ENCODE data around the gene SINHCAF. TPM values are rescaled to one million over a fixed set of nuclear protein-coding genes. Genes with fewer than 3 reads are reported as not detected.

Gene SINHCAF
- polyA plus RNA-seq, 1 donor = 30.7 TPM

GRCh38 chr12:31337952-31338351 lies 12.0 kb upstream of the SINHCAF start:
- no peak for DNase-seq (ENCODE audit: low read depth)

GRCh38 chr12:31331242-31331641 lies 5.3 kb upstream of the SINHCAF start:
- DNase-seq (ENCODE audit: low read depth) = no peak

GRCh38 chr12:31326736-31327659 lies 1.0 kb upstream of the SINHCAF start:
- no peak for DNase-seq (ENCODE audit: low read depth)

GRCh38 chr12:31325524-31325875 lies 450 bp downstream of the SINHCAF start:
- DNase-seq (ENCODE audit: low read depth) = no peak

DNA sequence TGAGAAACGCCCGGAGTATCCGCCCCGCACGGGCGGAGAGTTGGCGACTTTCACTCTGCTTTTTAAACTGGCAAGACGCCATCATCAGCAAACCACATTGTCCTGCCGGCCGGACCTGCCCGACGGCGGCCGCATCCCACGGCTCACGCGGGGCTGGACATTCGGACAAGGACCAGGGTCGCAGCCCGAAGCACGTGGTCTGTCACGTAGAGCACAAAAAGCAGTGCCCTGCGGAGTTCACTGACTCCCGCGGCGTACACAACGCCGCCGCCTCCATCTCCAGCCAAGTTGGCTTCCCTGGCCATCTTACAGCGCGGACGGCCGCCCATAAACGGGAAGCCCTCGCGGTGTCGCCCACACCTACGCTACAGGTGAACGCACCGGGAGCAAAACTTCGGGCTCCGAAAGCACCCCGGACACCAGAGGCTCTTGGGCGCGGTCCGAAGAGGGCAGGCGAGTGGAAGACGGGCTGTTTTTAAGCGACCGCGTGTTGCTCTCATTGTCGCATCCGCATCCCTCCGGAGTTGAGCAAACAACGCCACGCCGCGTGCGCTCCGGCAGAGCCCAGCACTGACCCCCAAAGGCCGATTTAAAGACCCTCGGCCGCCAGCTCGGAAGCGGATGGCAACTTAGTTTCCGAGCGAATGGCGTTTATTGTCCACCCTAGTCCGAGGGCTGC lies 966 bp downstream of the SINHCAF start:
- DNase-seq (ENCODE audit: low read depth) = no peak

GRCh38 chr12:31324116-31324844 lies 1.7 kb downstream of the SINHCAF start:
- no peak for DNase-seq (ENCODE audit: low read depth)

DNA sequence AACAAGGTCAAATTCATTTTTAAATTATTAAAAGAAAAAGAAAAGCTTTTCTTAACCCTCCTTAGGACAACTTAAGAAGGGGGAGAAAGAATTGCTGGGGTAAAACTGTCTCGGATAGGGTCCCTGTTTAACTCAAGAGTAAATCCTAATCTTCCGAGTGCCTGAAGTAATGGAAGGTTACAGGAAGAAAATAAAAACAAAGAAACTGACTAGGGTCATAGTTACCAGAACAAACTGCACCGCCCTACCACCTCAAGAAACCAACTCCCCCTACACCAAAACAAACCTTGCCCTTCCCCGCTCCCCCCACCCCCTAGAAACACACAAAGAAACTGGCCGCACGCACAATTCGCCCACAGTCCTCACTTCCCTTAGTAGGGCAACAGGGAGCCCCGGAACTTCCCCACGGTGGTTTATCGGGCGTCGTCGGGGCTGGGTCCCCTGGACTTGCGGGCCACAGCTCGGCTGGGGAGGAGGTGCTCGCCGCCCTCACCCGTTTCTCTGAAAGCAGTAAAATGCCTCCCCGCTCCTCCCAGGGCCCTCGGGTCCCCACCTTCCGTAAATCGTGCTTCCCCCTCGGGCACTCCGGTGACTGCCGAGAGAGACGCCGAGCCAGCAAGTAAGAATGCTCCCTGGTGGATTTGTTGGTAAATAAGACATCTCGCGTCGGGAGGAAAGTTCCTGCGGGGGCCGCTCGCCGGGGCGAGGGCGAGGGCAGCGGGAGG lies 2.4 kb downstream of the SINHCAF start:
- DNase-seq (ENCODE audit: low read depth) = no peak

DNA sequence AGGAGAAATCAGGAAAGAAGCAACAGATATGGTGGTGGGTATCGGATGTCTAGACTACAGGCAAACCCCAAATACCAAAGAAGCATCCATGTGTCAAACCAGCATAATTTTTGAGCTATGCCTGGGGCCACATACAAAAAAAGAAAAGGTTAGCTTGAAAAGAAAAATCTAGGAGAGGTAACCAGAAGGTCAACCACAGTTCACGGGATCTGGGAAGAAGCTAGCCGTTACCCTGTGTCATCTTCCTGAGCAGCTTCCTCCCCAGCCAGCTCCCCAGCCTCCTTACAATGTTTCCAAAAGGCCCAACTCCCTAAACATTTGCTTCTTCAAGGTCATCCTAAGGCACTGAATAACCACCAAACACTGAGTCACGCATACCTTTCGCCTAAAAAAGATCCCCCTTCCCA lies 3.1 kb downstream of the SINHCAF start:
- no peak for DNase-seq (ENCODE audit: low read depth)

GRCh38 chr12:31321897-31322228 lies 4.1 kb downstream of the SINHCAF start:
- no peak for DNase-seq (ENCODE audit: low read depth)

GRCh38 chr12:31321186-31321896 lies 4.6 kb downstream of the SINHCAF start:
- DNase-seq (ENCODE audit: low read depth) = no peak

- DNase-seq (ENCODE audit: low read depth) = no peak
These were observed 7.2 kb downstream of the SINHCAF start for GRCh38 chr12:31318657-31319269.

DNA sequence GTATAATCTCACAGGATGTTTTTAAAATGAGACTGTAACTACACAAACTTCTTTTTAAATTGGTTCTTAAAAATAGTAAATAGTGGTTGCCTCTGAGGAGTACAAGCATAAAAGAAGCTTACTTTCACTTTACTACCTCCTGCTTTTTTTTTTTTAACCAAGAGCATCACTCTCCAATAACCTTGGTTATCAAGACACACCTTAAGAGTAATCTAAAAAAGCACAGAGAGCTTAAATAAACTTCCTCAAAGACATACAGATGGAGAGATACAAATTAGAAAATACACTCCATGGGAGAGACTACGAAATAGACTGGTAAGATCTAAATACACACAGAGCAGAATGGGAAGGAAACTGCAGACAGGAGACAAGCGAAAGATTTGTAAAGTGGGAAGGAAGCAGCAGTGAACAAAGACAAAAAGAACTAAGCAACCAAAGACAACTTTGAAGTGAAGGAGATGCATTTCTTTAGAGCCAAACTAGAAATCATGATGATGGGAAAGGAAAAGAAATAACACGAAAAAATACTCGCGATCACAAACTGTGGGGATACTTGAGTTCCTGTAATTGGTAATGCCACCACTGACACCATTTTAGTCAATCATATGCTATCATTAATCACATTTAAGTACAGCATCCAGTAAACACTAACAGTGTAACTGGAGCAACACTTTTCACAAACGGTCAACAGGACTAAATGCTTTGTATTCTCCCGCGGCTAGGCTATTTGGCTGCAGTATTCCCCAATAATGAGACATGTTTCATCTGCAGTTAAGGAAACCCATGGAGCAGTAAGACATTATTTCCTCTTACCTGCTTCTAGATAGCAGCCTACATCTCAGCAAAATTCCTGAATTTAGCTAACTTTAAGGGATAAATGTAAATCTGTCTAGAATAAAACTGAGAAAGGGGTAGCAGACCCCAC lies 8.2 kb downstream of the SINHCAF start:
- DNase-seq (ENCODE audit: low read depth) = no peak

DNA sequence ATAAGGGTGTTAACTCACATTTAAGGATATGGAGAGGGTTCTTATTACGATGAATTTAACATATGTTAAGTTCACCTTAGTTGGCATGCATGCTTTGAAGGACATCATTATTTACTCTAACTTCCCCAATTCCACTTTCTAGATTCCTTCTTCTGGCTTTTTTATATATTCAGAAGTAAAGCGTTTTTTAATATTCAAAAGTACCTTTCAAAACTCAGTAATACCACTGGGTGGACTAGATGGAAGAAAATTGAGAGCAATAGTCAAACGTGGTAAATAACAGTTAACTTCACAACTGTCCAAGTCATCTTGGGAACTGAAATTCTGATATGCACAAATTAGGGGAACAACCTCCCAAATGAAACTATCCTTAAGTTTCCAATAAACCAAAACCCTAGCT lies 9.1 kb downstream of the SINHCAF start:
- no peak for DNase-seq (ENCODE audit: low read depth)

GRCh38 chr12:31315784-31316465 lies 10.0 kb downstream of the SINHCAF start:
- DNase-seq (ENCODE audit: low read depth) = no peak

GRCh38 chr12:31315044-31315715 lies 10.8 kb downstream of the SINHCAF start:
- no peak for DNase-seq (ENCODE audit: low read depth)

DNA sequence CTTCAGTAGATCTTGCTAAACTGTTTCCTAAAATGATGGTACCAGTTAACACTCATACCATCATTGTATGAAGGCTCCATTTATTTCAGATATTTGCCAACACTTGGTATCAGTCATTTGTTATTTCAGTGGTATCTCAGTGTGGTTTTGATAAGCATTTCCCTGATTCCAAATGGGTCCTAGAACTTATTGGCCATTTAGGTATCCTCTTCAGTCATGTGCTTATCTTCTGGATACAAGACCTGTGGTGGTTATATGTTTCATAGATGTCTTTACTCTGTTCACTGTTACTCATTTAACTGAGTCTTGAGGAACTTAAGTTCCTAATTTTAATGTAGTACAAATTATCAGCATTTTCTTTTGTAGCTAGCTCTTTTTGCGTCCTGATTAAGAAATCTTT lies 13.5 kb downstream of the SINHCAF start:
- DNase-seq (ENCODE audit: low read depth) = no peak

- DNase-seq (ENCODE audit: low read depth) = no peak
These were observed 14.2 kb downstream of the SINHCAF start for GRCh38 chr12:31311634-31312258.

GRCh38 chr12:31310488-31310887 lies 15.5 kb downstream of the SINHCAF start:
- no peak for DNase-seq (ENCODE audit: low read depth)

Measured in forelimb muscle (tissue), 1 donor.